NCI-H1930 (cell line): ENCODE results near the gene CNMD.
"Not testable (repeated sequence)": the region's sequence is repeated elsewhere in the genome, so short reads cannot be mapped to it uniquely, and the experiment has no call there.

Experiments
- DNase-seq, 2 experiments: peaks; one replicate each; lab custom pipeline; 2025; lab: John Stamatoyannopoulos, UW

Gene CNMD

DNA sequence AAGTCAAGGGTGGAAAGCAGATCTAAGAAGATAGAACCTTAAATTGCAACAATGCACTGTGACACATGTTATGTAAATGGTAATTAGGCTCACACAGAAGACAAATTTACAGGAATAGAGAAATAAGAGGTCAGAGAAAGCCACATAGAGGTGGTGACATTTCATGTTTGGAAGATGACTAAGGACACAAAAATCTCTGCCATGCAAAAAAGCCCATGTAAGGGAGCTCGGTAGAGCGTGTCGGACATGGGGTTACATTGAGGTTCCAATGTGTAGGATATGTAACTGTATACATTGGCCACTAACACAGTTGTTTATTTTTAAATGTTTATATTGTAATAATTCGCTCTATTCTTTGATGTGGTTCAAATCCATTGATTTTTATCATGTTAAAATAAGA lies 53.2 kb downstream of the CNMD start:
- DNase-seq = no peak

DNA sequence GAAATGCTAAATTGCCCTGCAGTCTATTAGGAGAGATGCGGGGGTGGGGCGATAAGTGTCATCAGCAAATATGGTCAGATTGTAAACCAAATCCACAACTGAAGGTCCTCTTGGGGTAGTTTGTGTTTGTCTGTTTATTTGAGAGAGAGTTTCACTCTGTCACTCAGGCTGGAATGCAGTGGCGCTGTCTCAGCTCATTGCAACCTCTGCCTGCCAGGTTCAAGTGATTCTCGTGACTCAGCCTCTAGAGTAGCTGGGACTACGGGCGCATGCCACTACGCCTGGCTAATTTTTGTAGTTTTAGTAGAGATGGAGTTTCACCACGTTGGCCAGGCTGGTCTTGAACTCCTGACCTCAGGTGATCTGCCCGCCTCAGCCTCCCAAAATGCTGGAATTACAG lies 53.8 kb downstream of the CNMD start:
- DNase-seq = not testable (repeated sequence)

DNA sequence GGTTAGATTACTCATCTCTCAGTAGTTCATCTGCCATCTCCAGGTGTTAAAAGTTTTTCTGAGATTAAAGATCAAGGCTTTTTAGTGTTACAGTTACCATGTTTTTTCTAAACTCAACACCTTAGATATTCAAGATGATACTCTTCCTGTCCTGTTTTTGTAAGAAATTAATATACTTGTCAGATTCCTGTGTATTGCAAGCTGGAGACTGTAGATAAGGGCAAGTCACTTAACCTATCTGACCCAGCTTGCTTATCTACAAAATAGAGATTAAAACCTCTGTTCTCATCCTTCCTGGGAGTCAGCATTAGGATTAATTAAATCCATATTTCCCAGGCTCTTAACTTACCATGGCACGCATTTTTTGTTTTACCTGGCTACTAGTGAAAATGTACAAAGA lies 61.8 kb downstream of the CNMD start:
- no peak for DNase-seq

DNA sequence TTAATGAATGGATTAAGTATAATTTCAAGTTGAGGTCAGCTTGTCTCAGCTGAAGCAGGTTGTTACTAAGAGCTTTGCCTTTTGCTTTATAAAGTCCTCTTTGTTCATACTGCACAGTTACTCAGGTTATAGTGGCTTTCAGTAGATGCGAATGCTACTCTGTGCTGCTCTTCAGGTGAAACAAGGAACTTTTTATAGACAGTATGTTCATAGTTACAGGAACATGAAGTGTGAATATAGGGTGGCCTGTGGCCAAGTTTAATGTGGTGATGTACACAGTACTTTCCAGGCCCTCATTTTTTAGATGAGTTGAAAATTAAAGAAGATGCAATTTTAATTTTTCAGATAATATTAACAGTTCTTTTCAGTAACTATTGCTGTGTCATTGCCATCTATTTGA lies 66.2 kb downstream of the CNMD start:
- DNase-seq = no peak

DNA sequence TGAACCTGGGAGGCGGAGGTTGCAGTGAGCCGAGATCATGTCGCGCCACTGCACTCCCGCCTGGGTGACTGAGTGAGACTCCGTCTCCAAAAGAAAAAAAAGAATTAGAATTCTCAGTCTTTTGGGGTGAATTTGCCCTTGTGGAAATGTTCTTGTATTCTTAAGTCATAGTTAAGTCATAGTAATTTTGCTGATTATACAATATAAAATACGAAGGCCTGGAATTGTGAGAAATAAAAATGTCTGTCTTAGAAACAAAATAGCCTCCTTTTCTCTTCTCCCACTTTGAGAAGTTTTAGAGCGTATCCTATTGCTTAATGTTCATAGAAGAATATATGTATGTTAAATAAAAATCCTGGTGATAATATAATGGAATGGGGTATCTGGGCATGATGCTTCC lies 68.9 kb downstream of the CNMD start:
- no peak for DNase-seq

DNA sequence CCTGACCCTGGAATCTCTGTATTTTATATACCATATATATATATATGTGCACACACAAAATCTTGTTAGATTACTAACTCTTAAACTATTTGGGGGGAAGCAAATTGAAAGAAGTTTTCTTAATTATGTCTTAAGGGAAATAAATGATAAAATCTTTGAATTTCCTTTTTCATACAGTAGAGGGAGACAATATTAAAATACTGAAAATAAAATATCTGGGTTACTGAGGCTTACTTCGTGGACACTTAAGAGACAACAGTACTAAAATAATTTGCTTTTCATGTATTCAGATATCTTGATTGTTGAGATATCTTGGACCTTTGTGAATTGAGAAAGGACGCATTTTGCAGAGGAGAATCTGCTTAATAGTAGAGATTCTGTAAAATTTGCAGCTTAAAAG lies 69.9 kb downstream of the CNMD start:
- DNase-seq = no peak

DNA sequence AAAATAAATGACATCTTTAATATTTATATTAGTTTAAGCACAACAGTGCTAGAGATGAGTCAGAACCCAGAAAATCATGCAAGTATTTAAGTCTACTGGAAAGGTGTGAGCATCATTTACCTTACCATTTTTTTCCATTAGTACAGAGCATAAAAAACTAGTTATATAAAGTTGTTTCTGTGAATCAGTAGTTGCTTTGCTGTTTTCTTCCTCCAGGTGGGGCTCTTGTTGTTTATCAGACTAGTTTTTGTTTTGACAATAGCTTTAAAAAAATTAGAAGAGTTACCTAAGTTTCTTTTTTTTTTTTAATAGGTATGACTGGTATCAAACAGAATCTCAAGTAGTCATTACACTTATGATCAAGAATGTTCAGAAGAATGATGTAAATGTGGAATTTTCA lies 74.3 kb downstream of the CNMD start:
- no peak for DNase-seq

DNA sequence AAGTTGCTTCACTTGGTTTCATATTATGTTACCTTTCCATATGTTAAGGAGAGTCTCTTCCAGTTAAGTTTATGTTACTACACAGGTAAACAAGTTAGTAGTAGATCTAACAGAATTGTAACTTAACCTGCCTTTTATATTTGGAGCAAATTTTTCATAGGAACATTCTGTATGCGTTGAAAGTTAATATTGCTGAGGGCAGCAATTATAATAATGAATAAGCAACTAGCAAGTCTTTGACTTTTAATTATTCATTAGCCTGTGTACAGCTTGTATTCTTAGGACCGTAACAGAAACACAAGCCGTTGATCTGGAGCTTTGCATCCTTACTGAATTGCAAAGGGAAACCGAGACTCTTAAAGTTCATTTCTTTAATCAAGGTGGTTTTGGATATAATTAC lies 75.3 kb downstream of the CNMD start:
- DNase-seq = no peak

DNA sequence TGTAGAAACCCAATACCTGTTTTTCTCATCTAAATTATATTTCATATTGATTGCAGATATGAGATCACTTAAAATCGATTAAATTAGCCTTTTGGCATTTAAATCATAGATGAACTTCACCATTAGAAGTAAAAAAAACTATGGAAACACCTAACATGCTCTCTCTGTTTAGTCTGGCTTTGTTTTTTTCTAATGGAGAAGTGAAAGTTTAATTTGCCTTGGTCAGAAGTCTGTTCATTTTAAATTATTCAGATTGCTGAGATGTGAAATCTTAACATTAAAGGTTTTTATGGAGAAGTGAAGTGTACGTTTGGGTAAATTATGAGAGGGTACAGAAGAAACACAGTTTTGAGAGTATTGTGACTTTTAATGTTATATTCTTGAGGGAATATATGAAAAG lies 80.3 kb downstream of the CNMD start:
- no peak for DNase-seq
